ENCODE data around the gene EP400. TPM values are rescaled to one million over a fixed set of nuclear protein-coding genes. Genes with fewer than 3 reads are reported as not detected.

The EP400 gene
- total RNA-seq, 1 experiment from 2014 or later, result 60.5 TPM

GRCh38 chr12:131986910-131987309 is 37.2 kb downstream of the EP400 start:
- ChIA-PET CTCF (no interaction called here), POLR2A (no interaction called here)
- H3K4me3 ChIP-seq (ENCODE audit: low read depth, low read length), result no peak overlapping the region
- no peak for DNase-seq
- intact Hi-C loops (cut with micrococcal nuclease; ENCODE audit: unreplicated experiment), result no loop called here
- H3K9me3 Mint-ChIP-seq (ENCODE audit: unreplicated experiment), result no peaks in the 10 kb centered on the region
- H3K27me3 ChIP-seq (replicated peaks; ENCODE audit: control insufficient read depth, insufficient read depth, low read length), result no peaks in the 10 kb centered on the region
- H3K27ac Mint-ChIP-seq (ENCODE audit: unreplicated experiment), result no peak overlapping the region
- no TSS peak for BruUV-seq (replicated peaks)
- H3K4me1 ChIP-seq, result no peaks in the 10 kb centered on the region
- no peak for TF ChIP-seq CTCF (IDR thresholded peaks at IDR 0.05; ENCODE audit: insufficient read depth in 1 of 2, low read depth in 1 of 2, low read length in 1 of 2, severe bottlenecking in 1 of 2, unreplicated experiment in 1 of 2)
- no peaks in the 10 kb centered on the region for H3K4me1 Mint-ChIP-seq (ENCODE audit: low read depth, unreplicated experiment)
- H3K36me3 Mint-ChIP-seq (ENCODE audit: insufficient read depth, unreplicated experiment), result peaks cover 71% of the 10 kb centered on the region
- H3K4me3 Mint-ChIP-seq (ENCODE audit: unreplicated experiment), result no peak overlapping the region
- H3K36me3 ChIP-seq (ENCODE audit: control insufficient read depth, insufficient read depth, low read length), result no peaks in the 10 kb centered on the region
- H3K27me3 Mint-ChIP-seq (ENCODE audit: insufficient read depth, unreplicated experiment), result no peaks in the 10 kb centered on the region
- H3K9me3 ChIP-seq, result no peaks in the 10 kb centered on the region

- no peaks in the 10 kb centered on the region for H3K9me3 Mint-ChIP-seq (ENCODE audit: unreplicated experiment)
- BruUV-seq (replicated peaks), result no TSS peak
- no peaks in the 10 kb centered on the region for H3K9me3 ChIP-seq
- TF ChIP-seq CTCF (IDR thresholded peaks at IDR 0.05; ENCODE audit: insufficient read depth in 1 of 2, low read depth in 1 of 2, low read length in 1 of 2, severe bottlenecking in 1 of 2, unreplicated experiment in 1 of 2), result no peak
- intact Hi-C loops (cut with micrococcal nuclease; ENCODE audit: unreplicated experiment), result no loop called here
- no peaks in the 10 kb centered on the region for H3K27me3 ChIP-seq (replicated peaks; ENCODE audit: control insufficient read depth, insufficient read depth, low read length)
- H3K36me3 Mint-ChIP-seq (ENCODE audit: insufficient read depth, unreplicated experiment), result peaks cover 71% of the 10 kb centered on the region
- H3K4me1 ChIP-seq, result no peaks in the 10 kb centered on the region
- no peak for DNase-seq
- ChIA-PET POLR2A (no interaction called here), CTCF (no interaction called here)
- H3K4me3 ChIP-seq (ENCODE audit: low read depth, low read length), result no peak overlapping the region
- no peak overlapping the region for H3K4me3 Mint-ChIP-seq (ENCODE audit: unreplicated experiment)
- no peaks in the 10 kb centered on the region for H3K36me3 ChIP-seq (ENCODE audit: control insufficient read depth, insufficient read depth, low read length)
- H3K27me3 Mint-ChIP-seq (ENCODE audit: insufficient read depth, unreplicated experiment), result no peaks in the 10 kb centered on the region
- H3K27ac Mint-ChIP-seq (ENCODE audit: unreplicated experiment), result no peak overlapping the region
- H3K4me1 Mint-ChIP-seq (ENCODE audit: low read depth, unreplicated experiment), result no peaks in the 10 kb centered on the region
Measured at GRCh38 chr12:131987552-131987951, 37.8 kb downstream of the EP400 start.

GRCh38 chr12:131988054-131988796 is 38.5 kb downstream of the EP400 start:
- POLR2A ChIA-PET, result no interaction called here
- H3K36me3 Mint-ChIP-seq (ENCODE audit: insufficient read depth, unreplicated experiment), result peaks cover 78% of the 10 kb centered on the region

More at GRCh38 chr12:131988054-131988796, 38.5 kb downstream of the EP400 start:
- intact Hi-C loops (cut with micrococcal nuclease; ENCODE audit: unreplicated experiment), result no loop called here
- Histone ChIP-seq H3K9me3 (no peaks in the 10 kb centered on the region), H3K36me3 (ENCODE audit: control insufficient read depth, insufficient read depth, low read length) (no peaks in the 10 kb centered on the region), H3K4me1 (no peaks in the 10 kb centered on the region), H3K4me3 (ENCODE audit: low read depth, low read length) (no peak overlapping the region), H3K27me3 (replicated peaks; ENCODE audit: control insufficient read depth, insufficient read depth, low read length) (no peaks in the 10 kb centered on the region)
- Mint-ChIP-seq H3K4me1 (ENCODE audit: low read depth, unreplicated experiment) (no peaks in the 10 kb centered on the region), H3K4me3 (ENCODE audit: unreplicated experiment) (no peak overlapping the region), H3K27me3 (ENCODE audit: insufficient read depth, unreplicated experiment) (no peaks in the 10 kb centered on the region), H3K27ac (ENCODE audit: unreplicated experiment) (no peak overlapping the region), H3K9me3 (ENCODE audit: unreplicated experiment) (no peaks in the 10 kb centered on the region)
- no peak for TF ChIP-seq CTCF (IDR thresholded peaks at IDR 0.05; ENCODE audit: insufficient read depth in 1 of 2, low read depth in 1 of 2, low read length in 1 of 2, severe bottlenecking in 1 of 2, unreplicated experiment in 1 of 2)
- CTCF ChIA-PET, result no interaction called here
- BruUV-seq (replicated peaks), result no TSS peak
- no peak for DNase-seq

Data from Caco-2 (cell line).